Neural cell (in vitro differentiated cells): Measurements from ENCODE around the gene FGF14. TPM values are rescaled to one million over a fixed set of nuclear protein-coding genes. Genes with fewer than 3 reads are reported as not detected.

Experiments used
- H2AFZ ChIP-seq: fragments of 200-600, 300-800 bp; sonication (generic), shearing (Covaris generic); 2 replicates; pipeline ENCODE4 v1.6.0; 2014; ENCODE audit warnings: low read depth, mild to moderate bottlenecking, antibody characterized with exemption, low read length, moderate library complexity
- H3F3A ChIP-seq: fragments of 200-600 bp; shearing (Covaris generic); 2 replicates; pipeline ENCODE4 v1.6.1; 2016; ENCODE audit warnings: mild to moderate bottlenecking, moderate library complexity, mixed read lengths, antibody characterized with exemption, low read length; ENCODE audit not compliant: insufficient read depth, poor library complexity, severe bottlenecking
- H3K27ac ChIP-seq: fragments of 200-600, 300-800 bp; sonication (generic), shearing (Covaris generic); 2 replicates; pipeline ENCODE4 v1.5.1; 2014; ENCODE audit warnings: mild to moderate bottlenecking, low read length, moderate library complexity
- H3K27me3 ChIP-seq: fragments of 300-800, 200-600 bp; sonication (generic), shearing (Covaris generic); 2 replicates; pipeline ENCODE4 v1.6.0; 2014; ENCODE audit warnings: mild to moderate bottlenecking, low read depth, low read length, moderate library complexity; ENCODE audit not compliant: insufficient read depth
- H3K36me3 ChIP-seq: fragments of 300-800, 200-600 bp; sonication (generic), shearing (Covaris generic); 2 replicates; pipeline ENCODE4 v1.5.1; 2014; ENCODE audit warnings: mild to moderate bottlenecking, antibody characterized with exemption, low read length, moderate library complexity; ENCODE audit not compliant: insufficient read depth
- H3K4me2 ChIP-seq: fragments of 300-800, 200-600 bp; sonication (generic), shearing (Covaris generic); 2 replicates; pipeline ENCODE4 v1.6.0; 2014; ENCODE audit warnings: mild to moderate bottlenecking, low read length
- H3K4me3 ChIP-seq: fragments of 300-800, 200-600 bp; sonication (generic), shearing (Covaris generic); 2 replicates; pipeline ENCODE4 v1.5.1; 2014; ENCODE audit warnings: mild to moderate bottlenecking, low read length, moderate library complexity
- H3K79me2 ChIP-seq: fragments of 200-600 bp; shearing (Covaris generic); replicated peaks from 2 replicates; pipeline ENCODE4 v1.6.0; 2014; ENCODE audit warnings: mild to moderate bottlenecking, low read length, moderate library complexity; ENCODE audit not compliant: insufficient read depth
- H3K9ac ChIP-seq: fragments of 300-800, 200-600 bp; sonication (generic), shearing (Covaris generic); 2 replicates; pipeline ENCODE4 v1.6.1; 2016; ENCODE audit warnings: mild to moderate bottlenecking, low read length, mixed read lengths
- H3K9me2 ChIP-seq: fragments of 200-600 bp; shearing (Covaris generic); 2 replicates; pipeline ENCODE4 v1.6.1; 2016; ENCODE audit warnings: mild to moderate bottlenecking, low read length, mixed read lengths; ENCODE audit not compliant: insufficient read depth
- H3K9me3 ChIP-seq: fragments of 200-600, 300-800 bp; sonication (generic), shearing (Covaris generic); 2 replicates; pipeline ENCODE4 v1.6.1; 2016; ENCODE audit warnings: mild to moderate bottlenecking, mixed run types, low read length, moderate library complexity, mixed read lengths
- H4K20me1 ChIP-seq: fragments of 200-600 bp; shearing (Covaris generic); 2 replicates; pipeline ENCODE4 v1.6.1; 2016; ENCODE audit warnings: mild to moderate bottlenecking, mixed run types; ENCODE audit not compliant: insufficient read depth
- EP300 ChIP-seq: fragments of 450-650 bp; conservative IDR thresholded peaks from 2 replicates; pipeline ENCODE4 v1.6.1; 2014; ENCODE audit warnings: antibody characterized with exemption, mild to moderate bottlenecking, moderate library complexity; ENCODE audit not compliant: poor library complexity, severe bottlenecking
- EZH2 ChIP-seq: fragments of 200-600, 300-800 bp; shearing (Covaris generic), sonication (generic); IDR thresholded peaks from 2 replicates; pipeline ENCODE4 v1.6.1; 2014; ENCODE audit warnings: antibody characterized with exemption, low read length, borderline replicate concordance, mild to moderate bottlenecking; ENCODE audit not compliant: insufficient read depth, poor library complexity, severe bottlenecking
- MXI1 ChIP-seq: fragments of 450-650 bp; conservative IDR thresholded peaks from 2 replicates; pipeline ENCODE4 v1.6.1; 2014; ENCODE audit warnings: antibody characterized with exemption, mild to moderate bottlenecking; ENCODE audit not compliant: poor library complexity, severe bottlenecking
- POLR2AphosphoS5 ChIP-seq: IDR thresholded peaks from 2 replicates; pipeline ENCODE4 v1.6.1; 2012
- RAD21 ChIP-seq: fragments of 450-650 bp; conservative IDR thresholded peaks from 2 replicates; pipeline ENCODE4 v1.6.1; 2014; ENCODE audit warnings: antibody characterized with exemption, mild to moderate bottlenecking, moderate library complexity
- SMC3 ChIP-seq: fragments of 450-650 bp; conservative IDR thresholded peaks from 2 replicates; pipeline ENCODE4 v1.6.1; 2014; ENCODE audit warnings: antibody characterized with exemption, mild to moderate bottlenecking, moderate library complexity; ENCODE audit not compliant: poor library complexity
- TAF1 ChIP-seq: IDR thresholded peaks from 2 replicates; pipeline ENCODE4 v1.6.1; 2012; ENCODE audit warnings: low read depth
- polyA plus RNA-seq: library from polyadenylated mRNA; depleted of rRNA; stranded (reverse); fragments of >200 nt; gene quantifications from 2 replicates; pipeline ENCODE4 v1.2.3, GENCODE V29; 2014
- TF ChIP-seq, protein P1 (sequence below): fragments of 450-650 bp; IDR thresholded peaks from 2 replicates; pipeline ENCODE4 v1.5.1; 2014; ENCODE audit warnings: antibody characterized with exemption, mild to moderate bottlenecking, moderate library complexity; ENCODE audit not compliant: poor library complexity, severe bottlenecking
- TF ChIP-seq, protein P2 (sequence below): IDR thresholded peaks from 2 replicates; pipeline ENCODE4 v1.6.1; 2012; ENCODE audit warnings: borderline replicate concordance

The FGF14 gene
- polyA plus RNA-seq, 1 donor from 2014 or later: 36.4 TPM

DNA sequence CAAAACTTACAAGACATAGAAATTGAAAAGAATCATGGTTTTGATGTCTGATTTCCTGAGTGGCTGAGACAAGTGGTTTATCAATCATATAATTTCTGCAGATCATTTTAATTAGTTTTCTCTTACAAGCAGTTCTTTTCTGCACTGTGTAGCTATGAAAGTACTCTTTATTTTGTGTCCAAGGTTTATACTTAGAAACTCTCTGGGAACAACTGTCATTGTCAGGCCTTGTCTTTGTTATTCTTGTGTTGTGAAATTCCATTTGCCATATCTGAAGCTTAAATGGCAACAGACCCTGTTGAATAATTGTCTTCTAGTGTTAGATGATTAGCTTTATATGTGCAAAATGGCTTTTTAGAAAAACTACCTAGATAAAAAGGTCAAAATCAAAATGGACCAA, 312.1 kb downstream of the FGF14 start:
- no peaks in the 10 kb centered on the region for H3K36me3 ChIP-seq
- H3K4me3 ChIP-seq: no peak overlapping the region
- no peaks in the 10 kb centered on the region for H3K9me2 ChIP-seq
- no peak overlapping the region for H3K4me2 ChIP-seq
- H3K79me2 ChIP-seq: no peaks in the 10 kb centered on the region
- no peak overlapping the region for H3K9ac ChIP-seq
- H3K27me3 ChIP-seq: no peaks in the 10 kb centered on the region
- TF ChIP-seq EP300: no peak
- no peak overlapping the region for H2AFZ ChIP-seq
- H4K20me1 ChIP-seq: no peaks in the 10 kb centered on the region
- no peaks in the 10 kb centered on the region for H3F3A ChIP-seq
- H3K9me3 ChIP-seq: no peaks in the 10 kb centered on the region
- H3K27ac ChIP-seq: no peak overlapping the region

DNA sequence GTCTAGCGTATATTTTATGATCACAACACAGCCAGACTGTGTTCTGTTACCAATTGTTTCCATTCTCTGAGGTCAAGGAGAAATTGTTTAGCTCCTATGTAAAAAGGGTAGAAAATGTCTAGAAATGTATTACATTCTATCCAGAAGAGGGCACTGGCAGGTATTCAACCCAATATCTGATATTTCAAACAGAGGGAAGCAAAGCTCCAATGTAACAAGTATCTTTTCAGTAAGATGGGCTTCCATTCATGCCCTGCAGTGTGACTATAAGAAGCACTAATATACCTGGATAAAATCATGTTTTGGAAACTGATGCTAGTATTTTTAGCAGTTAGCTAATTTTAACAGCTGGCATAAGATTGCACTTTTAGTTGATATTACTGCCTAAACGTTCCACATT, 312.7 kb downstream of the FGF14 start:
- Histone ChIP-seq H3K4me2 (no peak overlapping the region), H3K79me2 (no peaks in the 10 kb centered on the region)
- TF ChIP-seq SMC3: peak; percentile 67
- TF ChIP-seq, protein P1, sequence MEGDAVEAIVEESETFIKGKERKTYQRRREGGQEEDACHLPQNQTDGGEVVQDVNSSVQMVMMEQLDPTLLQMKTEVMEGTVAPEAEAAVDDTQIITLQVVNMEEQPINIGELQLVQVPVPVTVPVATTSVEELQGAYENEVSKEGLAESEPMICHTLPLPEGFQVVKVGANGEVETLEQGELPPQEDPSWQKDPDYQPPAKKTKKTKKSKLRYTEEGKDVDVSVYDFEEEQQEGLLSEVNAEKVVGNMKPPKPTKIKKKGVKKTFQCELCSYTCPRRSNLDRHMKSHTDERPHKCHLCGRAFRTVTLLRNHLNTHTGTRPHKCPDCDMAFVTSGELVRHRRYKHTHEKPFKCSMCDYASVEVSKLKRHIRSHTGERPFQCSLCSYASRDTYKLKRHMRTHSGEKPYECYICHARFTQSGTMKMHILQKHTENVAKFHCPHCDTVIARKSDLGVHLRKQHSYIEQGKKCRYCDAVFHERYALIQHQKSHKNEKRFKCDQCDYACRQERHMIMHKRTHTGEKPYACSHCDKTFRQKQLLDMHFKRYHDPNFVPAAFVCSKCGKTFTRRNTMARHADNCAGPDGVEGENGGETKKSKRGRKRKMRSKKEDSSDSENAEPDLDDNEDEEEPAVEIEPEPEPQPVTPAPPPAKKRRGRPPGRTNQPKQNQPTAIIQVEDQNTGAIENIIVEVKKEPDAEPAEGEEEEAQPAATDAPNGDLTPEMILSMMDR: peak; percentile 49
- TF ChIP-seq RAD21: peak; percentile 54
- no peak for TF ChIP-seq EZH2

DNA sequence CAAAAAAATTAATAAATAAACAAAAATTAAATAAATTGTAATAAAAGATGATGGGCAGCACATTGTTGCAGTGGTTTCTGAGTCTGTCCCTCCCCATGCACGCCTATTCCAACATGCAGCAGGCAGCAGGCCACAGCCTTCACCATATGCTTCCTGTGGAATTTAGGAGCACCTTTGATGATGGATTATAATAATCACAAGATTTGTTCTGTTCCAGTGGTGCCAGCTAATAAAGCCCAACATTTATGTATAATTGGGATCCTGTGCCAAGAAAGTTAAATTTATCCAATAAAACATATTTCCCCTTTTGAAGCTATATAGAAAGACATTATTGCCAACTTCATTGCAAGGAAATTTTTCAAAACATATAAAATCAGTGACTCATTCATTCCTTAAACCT, 328.6 kb downstream of the FGF14 start:
- no peaks in the 10 kb centered on the region for H4K20me1 ChIP-seq
- H3F3A ChIP-seq: no peaks in the 10 kb centered on the region
- H3K79me2 ChIP-seq: no peaks in the 10 kb centered on the region
- no peak overlapping the region for H3K4me2 ChIP-seq
- no peaks in the 10 kb centered on the region for H3K27me3 ChIP-seq
- H3K9ac ChIP-seq: no peak overlapping the region
- H3K9me2 ChIP-seq: no peaks in the 10 kb centered on the region
- H3K27ac ChIP-seq: no peak overlapping the region
- no peak overlapping the region for H3K4me3 ChIP-seq
- H3K36me3 ChIP-seq: no peaks in the 10 kb centered on the region
- H3K9me3 ChIP-seq: no peaks in the 10 kb centered on the region
- no peak overlapping the region for H2AFZ ChIP-seq
- TF ChIP-seq TAF1 (no peak), RAD21 (no peak), EP300 (no peak), EZH2 (no peak), MXI1 (no peak), SMC3 (no peak), POLR2AphosphoS5 (no peak)
- TF ChIP-seq, protein P2, sequence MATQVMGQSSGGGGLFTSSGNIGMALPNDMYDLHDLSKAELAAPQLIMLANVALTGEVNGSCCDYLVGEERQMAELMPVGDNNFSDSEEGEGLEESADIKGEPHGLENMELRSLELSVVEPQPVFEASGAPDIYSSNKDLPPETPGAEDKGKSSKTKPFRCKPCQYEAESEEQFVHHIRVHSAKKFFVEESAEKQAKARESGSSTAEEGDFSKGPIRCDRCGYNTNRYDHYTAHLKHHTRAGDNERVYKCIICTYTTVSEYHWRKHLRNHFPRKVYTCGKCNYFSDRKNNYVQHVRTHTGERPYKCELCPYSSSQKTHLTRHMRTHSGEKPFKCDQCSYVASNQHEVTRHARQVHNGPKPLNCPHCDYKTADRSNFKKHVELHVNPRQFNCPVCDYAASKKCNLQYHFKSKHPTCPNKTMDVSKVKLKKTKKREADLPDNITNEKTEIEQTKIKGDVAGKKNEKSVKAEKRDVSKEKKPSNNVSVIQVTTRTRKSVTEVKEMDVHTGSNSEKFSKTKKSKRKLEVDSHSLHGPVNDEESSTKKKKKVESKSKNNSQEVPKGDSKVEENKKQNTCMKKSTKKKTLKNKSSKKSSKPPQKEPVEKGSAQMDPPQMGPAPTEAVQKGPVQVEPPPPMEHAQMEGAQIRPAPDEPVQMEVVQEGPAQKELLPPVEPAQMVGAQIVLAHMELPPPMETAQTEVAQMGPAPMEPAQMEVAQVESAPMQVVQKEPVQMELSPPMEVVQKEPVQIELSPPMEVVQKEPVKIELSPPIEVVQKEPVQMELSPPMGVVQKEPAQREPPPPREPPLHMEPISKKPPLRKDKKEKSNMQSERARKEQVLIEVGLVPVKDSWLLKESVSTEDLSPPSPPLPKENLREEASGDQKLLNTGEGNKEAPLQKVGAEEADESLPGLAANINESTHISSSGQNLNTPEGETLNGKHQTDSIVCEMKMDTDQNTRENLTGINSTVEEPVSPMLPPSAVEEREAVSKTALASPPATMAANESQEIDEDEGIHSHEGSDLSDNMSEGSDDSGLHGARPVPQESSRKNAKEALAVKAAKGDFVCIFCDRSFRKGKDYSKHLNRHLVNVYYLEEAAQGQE: no peak
- TF ChIP-seq, protein P1: no peak

More for the DNA sequence above, 312.7 kb downstream of the FGF14 start:
- Histone ChIP-seq H3K27me3 (no peaks in the 10 kb centered on the region), H3K4me3 (no peak overlapping the region), H3K9me2 (no peaks in the 10 kb centered on the region), H3K36me3 (no peaks in the 10 kb centered on the region), H3K9me3 (no peaks in the 10 kb centered on the region), H3K27ac (no peak overlapping the region), H4K20me1 (no peaks in the 10 kb centered on the region), H2AFZ (no peak overlapping the region), H3F3A (no peaks in the 10 kb centered on the region), H3K9ac (no peak overlapping the region)
